ENCODE data around the gene SCGB1D4.

Gene SCGB1D4

GRCh38 chr11:62266558-62266957, 32.3 kb downstream of the SCGB1D4 start:
- Histone ChIP-seq H3K4me2 (ENCODE audit: insufficient read depth, low read length) (no peak overlapping the region), H4K20me1 (ENCODE audit: insufficient read depth, low read length) (no peaks in the 10 kb centered on the region), H3K27me3 (ENCODE audit: insufficient read depth, low read length, poor library complexity) (peaks cover 5% of the 10 kb centered on the region), H3K4me3 (ENCODE audit: low read depth in 1 of 2, low read length in 2 of 2) (no peak overlapping the region), H3K9ac (ENCODE audit: low read depth, low read length) (no peak overlapping the region), H2AFZ (ENCODE audit: low read depth, low read length) (no peak overlapping the region), H3K4me1 (ENCODE audit: insufficient read depth, low read length) (no peaks in the 10 kb centered on the region), H3K27ac (ENCODE audit: low read length) (no peak overlapping the region), H3K79me2 (ENCODE audit: insufficient read depth, low read length) (no peaks in the 10 kb centered on the region), H3K9me3 (ENCODE audit: insufficient read depth, low read length, severe bottlenecking) (no peaks in the 10 kb centered on the region), H3K36me3 (ENCODE audit: insufficient read depth, low read length) (no peaks in the 10 kb centered on the region)
- ATAC-seq (ENCODE audit: insufficient read depth, low read depth) (no peak), DNase-seq (no peak)
- TF ChIP-seq CTCF (IDR thresholded peaks at IDR 0.05; ENCODE audit: borderline replicate concordance, extremely low read depth, low read length, poor library complexity, severe bottlenecking) (no peak), EZH2 (IDR thresholded peaks at IDR 0.05; ENCODE audit: borderline replicate concordance, low read depth, low read length, severe bottlenecking) (no peak)

GRCh38 chr11:62264004-62264403, 34.9 kb downstream of the SCGB1D4 start:
- no peak for DNase-seq
- H3K36me3 ChIP-seq (ENCODE audit: insufficient read depth, low read length), result no peaks in the 10 kb centered on the region
- no peaks in the 10 kb centered on the region for H3K79me2 ChIP-seq (ENCODE audit: insufficient read depth, low read length)
- no peak overlapping the region for H3K4me2 ChIP-seq (ENCODE audit: insufficient read depth, low read length)
- no peaks in the 10 kb centered on the region for H3K9me3 ChIP-seq (ENCODE audit: insufficient read depth, low read length, severe bottlenecking)
- no peak overlapping the region for H2AFZ ChIP-seq (ENCODE audit: low read depth, low read length)
- no peak for TF ChIP-seq CTCF (IDR thresholded peaks at IDR 0.05; ENCODE audit: borderline replicate concordance, extremely low read depth, low read length, poor library complexity, severe bottlenecking)
- TF ChIP-seq EZH2 (IDR thresholded peaks at IDR 0.05; ENCODE audit: borderline replicate concordance, low read depth, low read length, severe bottlenecking), result no peak
- no peaks in the 10 kb centered on the region for H3K4me1 ChIP-seq (ENCODE audit: insufficient read depth, low read length)
- H3K4me3 ChIP-seq (ENCODE audit: low read depth in 1 of 2, low read length in 2 of 2), result no peak overlapping the region
- no peaks in the 10 kb centered on the region for H4K20me1 ChIP-seq (ENCODE audit: insufficient read depth, low read length)
- H3K27ac ChIP-seq (ENCODE audit: low read length), result no peak overlapping the region
- H3K27me3 ChIP-seq (ENCODE audit: insufficient read depth, low read length, poor library complexity), result peaks cover 2% of the 10 kb centered on the region
- no peak for ATAC-seq (ENCODE audit: insufficient read depth, low read depth)
- no peak overlapping the region for H3K9ac ChIP-seq (ENCODE audit: low read depth, low read length)

- H3K27me3 ChIP-seq (ENCODE audit: insufficient read depth, low read length, poor library complexity), result peaks cover 2% of the 10 kb centered on the region
- no peaks in the 10 kb centered on the region for H4K20me1 ChIP-seq (ENCODE audit: insufficient read depth, low read length)
- H3K9me3 ChIP-seq (ENCODE audit: insufficient read depth, low read length, severe bottlenecking), result no peaks in the 10 kb centered on the region
- no peak overlapping the region for H3K4me3 ChIP-seq (ENCODE audit: low read depth in 1 of 2, low read length in 2 of 2)
- no peak for ATAC-seq (ENCODE audit: insufficient read depth, low read depth)
- no peaks in the 10 kb centered on the region for H3K4me1 ChIP-seq (ENCODE audit: insufficient read depth, low read length)
- no peak overlapping the region for H3K9ac ChIP-seq (ENCODE audit: low read depth, low read length)
- no peaks in the 10 kb centered on the region for H3K36me3 ChIP-seq (ENCODE audit: insufficient read depth, low read length)
- TF ChIP-seq EZH2 (IDR thresholded peaks at IDR 0.05; ENCODE audit: borderline replicate concordance, low read depth, low read length, severe bottlenecking), result no peak
- TF ChIP-seq CTCF (IDR thresholded peaks at IDR 0.05; ENCODE audit: borderline replicate concordance, extremely low read depth, low read length, poor library complexity, severe bottlenecking), result no peak
- no peaks in the 10 kb centered on the region for H3K79me2 ChIP-seq (ENCODE audit: insufficient read depth, low read length)
- no peak overlapping the region for H2AFZ ChIP-seq (ENCODE audit: low read depth, low read length)
- DNase-seq, result no peak
- no peak overlapping the region for H3K4me2 ChIP-seq (ENCODE audit: insufficient read depth, low read length)
- no peak overlapping the region for H3K27ac ChIP-seq (ENCODE audit: low read length)
Measured at GRCh38 chr11:62260261-62260953, 38.5 kb downstream of the SCGB1D4 start.

Data from DND-41 (cell line).